Measurements from ENCODE around the gene GNAS. TPM values are rescaled to one million over a fixed set of nuclear protein-coding genes. Genes with fewer than 3 reads are reported as not detected.

The GNAS gene
- total RNA-seq, 1 donor from 2014 or later: 598 TPM

DNA sequence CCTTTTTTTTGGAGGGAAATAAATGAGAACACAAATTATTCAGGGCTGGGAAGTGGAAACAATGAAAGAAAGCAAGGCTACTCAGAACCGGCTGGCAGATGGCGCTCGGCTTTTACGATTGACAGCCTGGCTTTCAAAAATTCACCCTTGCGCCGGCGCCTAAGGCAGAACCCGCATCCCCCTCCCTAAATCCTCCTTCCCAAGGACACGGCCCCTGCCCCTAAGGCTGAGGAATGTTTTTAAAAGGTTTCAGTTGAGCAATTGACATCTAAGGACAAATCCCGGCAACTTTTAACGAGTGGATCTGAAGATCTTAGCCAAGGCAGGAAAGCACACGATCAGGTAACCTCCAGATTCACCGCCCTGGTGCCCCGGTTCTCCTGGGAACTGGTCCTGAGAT, 16.3 kb downstream of the GNAS start:
- peaks cover 22% of the 10 kb centered on the region for H3K27me3 Mint-ChIP-seq (ENCODE audit: low read depth)
- peaks cover 7% of the 10 kb centered on the region for H3K4me1 Mint-ChIP-seq (ENCODE audit: low read depth)
- H3K9me3 Mint-ChIP-seq: no peaks in the 10 kb centered on the region
- no peak overlapping the region for H3K27ac Mint-ChIP-seq
- DNase-seq (ENCODE audit: low spot score): no peak
- intact Hi-C loops (cut with micrococcal nuclease): no loop called here
- no peaks in the 10 kb centered on the region for H3K36me3 Mint-ChIP-seq (ENCODE audit: low read depth)
- no peak overlapping the region for H3K4me3 Mint-ChIP-seq (ENCODE audit: low read depth)

DNA sequence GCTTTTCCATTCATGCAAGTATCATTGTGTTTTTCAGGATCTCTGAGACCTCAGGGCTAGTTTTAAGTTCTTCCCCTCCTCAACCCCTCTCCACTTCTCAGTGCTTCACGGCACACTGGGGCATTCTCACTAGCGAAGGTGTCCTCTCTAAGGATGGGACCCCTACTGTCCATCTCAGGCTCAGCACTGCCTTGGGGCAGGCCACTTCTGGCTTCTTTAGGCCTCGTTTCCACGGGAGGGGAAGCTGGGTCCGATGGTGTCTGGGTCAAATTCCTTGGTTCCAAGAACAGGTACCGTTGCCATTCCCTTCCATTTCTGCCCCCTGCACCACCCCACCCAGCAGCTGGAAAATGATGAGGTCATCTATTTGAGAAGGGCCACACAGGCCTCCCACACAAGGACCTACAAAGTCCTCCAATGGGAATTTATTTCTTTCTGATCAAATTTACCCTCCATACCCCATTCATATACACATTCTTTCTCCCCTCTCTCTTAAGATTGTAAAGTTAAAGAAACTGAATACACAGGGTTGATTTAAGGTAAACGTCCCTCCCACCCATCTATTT, 17.2 kb downstream of the GNAS start:
- Mint-ChIP-seq H3K27ac (no peak overlapping the region), H3K9me3 (no peaks in the 10 kb centered on the region), H3K4me1 (ENCODE audit: low read depth) (peaks cover 7% of the 10 kb centered on the region), H3K4me3 (ENCODE audit: low read depth) (no peak overlapping the region), H3K27me3 (ENCODE audit: low read depth) (peaks cover 22% of the 10 kb centered on the region), H3K36me3 (ENCODE audit: low read depth) (no peaks in the 10 kb centered on the region)
- intact Hi-C loops (cut with micrococcal nuclease): loop anchor here (5.0 kb wide), 1 partner anchor 353 kb away; no protein-coding TSS in a partner anchor
- no peak for DNase-seq (ENCODE audit: low spot score)

DNA sequence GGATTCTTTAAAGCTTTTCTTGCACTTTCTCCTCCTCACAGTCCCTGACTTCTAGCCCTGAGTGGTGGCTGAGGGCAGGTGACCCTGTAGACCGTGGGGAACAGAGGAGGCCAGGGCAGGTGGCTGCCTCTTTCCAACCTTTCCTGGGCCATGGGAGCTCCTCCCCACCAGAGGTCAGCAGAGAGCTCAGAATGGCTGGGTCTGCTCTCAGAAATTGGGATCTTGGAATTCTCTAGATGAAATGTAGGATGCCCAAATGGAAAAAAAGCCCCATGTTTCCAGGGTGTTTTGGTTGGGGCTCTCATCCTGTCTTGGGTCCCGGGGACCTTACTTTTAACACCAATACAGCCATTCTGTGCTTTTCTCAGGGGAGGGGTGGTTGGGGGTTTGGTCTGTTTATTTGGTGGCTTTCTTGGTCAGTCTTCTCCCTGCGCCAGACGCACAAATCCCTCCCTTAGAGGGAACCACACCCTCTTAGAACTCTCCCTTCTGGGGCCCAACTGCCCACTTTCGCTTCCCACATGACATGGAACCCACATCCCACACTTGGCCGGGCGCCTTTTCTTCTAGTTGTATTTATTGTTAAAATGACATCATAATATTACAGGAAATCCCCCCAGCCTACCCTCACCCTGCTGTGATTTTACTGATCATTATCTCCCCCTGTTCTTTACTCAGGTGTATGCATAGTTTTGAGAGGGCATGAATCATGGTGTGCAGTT, 17.9 kb downstream of the GNAS start:
- no peak for DNase-seq (ENCODE audit: low spot score)
- H3K9me3 Mint-ChIP-seq: no peaks in the 10 kb centered on the region
- peaks cover 22% of the 10 kb centered on the region for H3K27me3 Mint-ChIP-seq (ENCODE audit: low read depth)
- no peak overlapping the region for H3K27ac Mint-ChIP-seq
- intact Hi-C loops (cut with micrococcal nuclease): loop anchor here (5.0 kb wide), 1 partner anchor 352 kb away; no protein-coding TSS in a partner anchor
- no peak overlapping the region for H3K4me3 Mint-ChIP-seq (ENCODE audit: low read depth)
- H3K4me1 Mint-ChIP-seq (ENCODE audit: low read depth): peaks cover 7% of the 10 kb centered on the region
- H3K36me3 Mint-ChIP-seq (ENCODE audit: low read depth): no peaks in the 10 kb centered on the region

DNA sequence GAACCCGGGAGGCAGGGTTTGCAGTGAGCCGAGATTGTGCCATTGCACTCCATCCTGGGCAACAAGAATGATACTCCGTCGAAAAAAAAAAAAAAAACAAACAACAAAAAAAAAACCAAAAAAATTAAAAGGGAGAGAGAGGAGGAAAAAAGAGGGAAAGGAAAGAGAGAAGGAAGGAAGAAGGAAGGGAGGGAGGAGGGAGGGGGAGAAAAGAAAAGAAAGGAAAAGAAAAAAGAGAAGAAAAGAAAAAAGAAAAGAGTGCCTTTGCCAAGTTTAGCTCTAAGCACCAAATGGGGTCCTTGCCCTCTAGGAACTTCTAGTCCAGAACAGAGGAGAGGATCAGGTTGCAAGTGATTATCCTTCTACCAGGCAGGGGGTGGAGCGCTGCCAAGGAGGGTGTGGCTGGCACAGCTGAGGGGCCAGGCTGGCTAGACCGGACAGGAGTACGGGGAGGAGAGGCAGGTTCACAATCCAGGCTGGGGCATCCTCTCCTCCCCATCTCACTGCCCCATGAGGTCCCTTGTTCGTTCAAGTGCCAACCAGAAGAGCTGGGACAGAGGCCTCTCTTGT, 19.1 kb downstream of the GNAS start:
- no peak for DNase-seq (ENCODE audit: low spot score)
- no peak overlapping the region for H3K27ac Mint-ChIP-seq
- H3K27me3 Mint-ChIP-seq (ENCODE audit: low read depth): peaks cover 14% of the 10 kb centered on the region
- H3K4me3 Mint-ChIP-seq (ENCODE audit: low read depth): no peak overlapping the region
- intact Hi-C loops (cut with micrococcal nuclease): loop anchor here (5.0 kb wide), 1 partner anchor 351 kb away; no protein-coding TSS in a partner anchor
- H3K4me1 Mint-ChIP-seq (ENCODE audit: low read depth): peaks cover 7% of the 10 kb centered on the region
- H3K9me3 Mint-ChIP-seq: no peaks in the 10 kb centered on the region
- no peaks in the 10 kb centered on the region for H3K36me3 Mint-ChIP-seq (ENCODE audit: low read depth)

DNA sequence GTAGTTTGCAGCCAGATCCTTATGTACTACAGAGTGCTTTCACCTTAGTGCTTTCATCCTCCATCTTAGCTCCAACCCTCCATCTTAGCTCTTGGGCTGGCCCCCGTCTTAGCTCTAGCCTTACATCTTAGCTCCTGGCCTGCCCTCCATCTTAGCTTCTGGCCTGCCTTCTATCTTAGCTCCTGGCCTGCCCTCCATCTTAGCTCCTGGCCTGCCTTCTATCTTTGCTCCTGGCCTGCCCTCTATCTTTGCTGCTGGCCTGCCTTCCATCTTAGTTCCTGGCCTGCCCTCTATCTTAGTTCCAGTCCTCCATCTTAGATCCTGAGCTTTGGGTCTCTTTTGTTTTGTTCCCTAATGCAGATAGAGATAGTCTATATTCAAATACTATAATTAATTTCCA, 22.0 kb downstream of the GNAS start:
- peaks cover 18% of the 10 kb centered on the region for H3K4me1 Mint-ChIP-seq (ENCODE audit: low read depth)
- no peaks in the 10 kb centered on the region for H3K36me3 Mint-ChIP-seq (ENCODE audit: low read depth)
- no peak for DNase-seq (ENCODE audit: low spot score)
- intact Hi-C loops (cut with micrococcal nuclease): loop anchor here (5.0 kb wide), 1 partner anchor 348 kb away; no protein-coding TSS in a partner anchor
- H3K27me3 Mint-ChIP-seq (ENCODE audit: low read depth): peaks cover 6% of the 10 kb centered on the region
- no peaks in the 10 kb centered on the region for H3K9me3 Mint-ChIP-seq
- no peak overlapping the region for H3K27ac Mint-ChIP-seq
- H3K4me3 Mint-ChIP-seq (ENCODE audit: low read depth): no peak overlapping the region

DNA sequence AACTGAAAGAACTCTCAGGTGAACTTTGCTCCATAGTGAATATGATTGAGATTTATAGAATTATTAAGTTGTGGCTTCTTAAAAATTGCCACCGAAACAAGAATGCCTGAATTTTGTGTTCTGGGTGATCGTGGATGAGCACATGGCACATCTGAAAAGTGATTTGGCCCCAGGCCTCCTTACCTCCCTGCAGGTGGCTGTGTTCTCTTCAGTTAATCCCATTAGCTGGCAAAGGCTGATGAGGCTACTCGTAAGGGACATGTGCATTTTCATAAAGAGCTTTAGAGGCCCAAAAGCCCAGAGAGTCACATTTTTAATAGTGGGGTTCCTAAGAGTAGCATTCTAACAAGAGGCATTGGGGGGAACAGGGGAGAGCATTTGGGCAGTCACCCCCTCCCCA, 22.6 kb downstream of the GNAS start:
- H3K4me3 Mint-ChIP-seq (ENCODE audit: low read depth): no peak overlapping the region
- H3K27ac Mint-ChIP-seq: no peak overlapping the region
- H3K9me3 Mint-ChIP-seq: no peaks in the 10 kb centered on the region
- H3K36me3 Mint-ChIP-seq (ENCODE audit: low read depth): no peaks in the 10 kb centered on the region
- H3K27me3 Mint-ChIP-seq (ENCODE audit: low read depth): peaks cover 5% of the 10 kb centered on the region
- intact Hi-C loops (cut with micrococcal nuclease): no loop called here
- peaks cover 17% of the 10 kb centered on the region for H3K4me1 Mint-ChIP-seq (ENCODE audit: low read depth)
- DNase-seq (ENCODE audit: low spot score): no peak

DNA sequence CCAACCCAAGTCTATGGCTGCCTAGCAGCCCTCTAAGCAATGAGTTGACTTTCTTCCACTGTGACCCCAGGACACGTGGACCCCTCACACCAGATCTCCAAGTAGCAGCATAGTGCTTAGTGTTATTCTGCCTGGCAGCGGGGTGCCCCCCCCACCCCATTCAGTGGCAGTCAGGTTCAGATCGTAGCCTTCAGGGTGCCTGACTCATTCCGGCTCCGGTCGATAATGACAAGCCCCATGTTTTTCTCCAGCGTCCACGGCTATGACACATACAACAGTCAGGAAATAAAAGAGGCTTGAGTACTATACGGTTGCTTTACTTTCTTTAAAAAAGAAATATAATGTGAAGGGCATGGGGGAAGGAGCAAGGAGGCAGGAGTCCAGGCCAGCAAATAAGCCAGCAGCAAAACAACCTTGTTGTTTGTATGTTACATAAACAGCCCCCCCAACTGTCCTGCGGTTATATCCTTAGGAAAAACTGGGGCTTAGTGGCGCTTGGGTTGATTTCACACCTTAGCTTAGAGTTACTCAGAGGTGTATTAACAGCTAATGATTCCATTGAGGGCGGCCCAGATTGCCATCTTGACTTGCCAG, 23.1 kb downstream of the GNAS start:
- DNase-seq (ENCODE audit: low spot score): no peak
- Mint-ChIP-seq H3K9me3 (no peaks in the 10 kb centered on the region), H3K27me3 (ENCODE audit: low read depth) (peaks cover 4% of the 10 kb centered on the region), H3K4me1 (ENCODE audit: low read depth) (peaks cover 15% of the 10 kb centered on the region), H3K4me3 (ENCODE audit: low read depth) (no peak overlapping the region), H3K27ac (no peak overlapping the region), H3K36me3 (ENCODE audit: low read depth) (no peaks in the 10 kb centered on the region)
- intact Hi-C loops (cut with micrococcal nuclease): no loop called here

DNA sequence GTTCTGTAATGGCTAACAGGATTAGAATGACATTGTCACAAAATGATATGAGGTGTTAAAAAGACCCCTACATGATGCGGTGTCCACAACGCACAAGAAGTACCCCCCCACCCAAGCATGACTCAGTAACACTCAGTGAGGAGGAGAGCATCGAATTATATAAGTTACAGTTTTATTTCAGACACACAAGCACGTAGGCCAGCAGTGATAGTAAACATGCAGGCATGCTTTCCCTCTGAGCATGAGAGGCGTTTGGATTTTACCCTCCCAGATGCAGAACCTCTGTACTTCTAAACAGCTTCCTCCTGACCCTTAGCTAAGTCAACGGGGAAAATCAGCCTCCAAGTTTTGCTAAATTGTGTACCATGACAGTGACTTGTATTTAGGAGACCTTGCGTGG, 23.9 kb downstream of the GNAS start:
- intact Hi-C loops (cut with micrococcal nuclease): no loop called here
- Mint-ChIP-seq H3K27me3 (ENCODE audit: low read depth) (peaks cover 4% of the 10 kb centered on the region), H3K36me3 (ENCODE audit: low read depth) (no peaks in the 10 kb centered on the region), H3K27ac (no peak overlapping the region), H3K9me3 (no peaks in the 10 kb centered on the region), H3K4me1 (ENCODE audit: low read depth) (peaks cover 10% of the 10 kb centered on the region), H3K4me3 (ENCODE audit: low read depth) (no peak overlapping the region)
- no peak for DNase-seq (ENCODE audit: low spot score)

DNA sequence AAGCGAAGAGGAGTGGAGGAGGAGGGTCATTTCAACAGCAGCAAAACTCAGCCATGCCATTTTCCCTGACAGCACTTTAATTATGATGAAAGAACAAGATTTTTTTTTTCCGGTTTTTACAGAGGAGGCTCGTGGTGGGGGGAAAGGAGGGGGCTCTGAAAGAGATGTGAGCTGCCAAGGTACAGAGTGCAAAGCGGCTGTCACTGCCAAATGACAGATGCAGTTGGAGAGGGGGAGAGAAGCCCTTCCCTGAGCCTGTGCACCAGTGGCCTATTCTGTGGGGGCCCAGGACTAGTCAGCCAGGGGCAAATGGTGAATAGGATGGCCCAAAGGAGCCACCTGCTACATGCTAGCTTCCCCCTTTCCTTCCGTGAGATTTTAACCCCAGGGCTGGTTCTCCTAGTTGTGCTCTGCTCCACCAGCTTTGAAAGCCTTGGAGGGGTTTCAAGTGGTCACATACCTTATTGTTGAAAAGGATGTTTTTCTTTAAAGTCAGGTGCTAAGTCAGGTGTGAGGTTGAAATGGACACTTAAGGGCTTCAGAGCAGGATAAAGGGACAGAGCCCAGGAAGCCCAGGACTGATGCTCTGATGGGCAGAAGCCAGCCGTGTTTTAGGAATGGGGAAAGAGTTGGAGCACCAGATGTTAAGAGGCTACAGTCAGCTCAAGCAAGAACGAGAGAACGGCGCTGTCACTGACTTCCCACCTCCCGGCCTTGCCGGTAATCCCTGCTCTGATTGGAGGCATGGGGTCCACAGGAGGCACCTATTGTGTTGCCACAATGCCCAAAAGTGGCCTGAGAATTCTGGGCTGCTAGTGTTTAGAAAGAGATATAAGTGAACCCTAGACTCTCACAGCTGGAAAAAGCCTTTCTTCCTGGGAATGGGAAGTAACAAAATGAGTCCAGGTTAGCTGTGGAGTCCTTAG, 24.8 kb downstream of the GNAS start:
- no peak overlapping the region for H3K4me3 Mint-ChIP-seq (ENCODE audit: low read depth)
- peaks cover 10% of the 10 kb centered on the region for H3K4me1 Mint-ChIP-seq (ENCODE audit: low read depth)
- intact Hi-C loops (cut with micrococcal nuclease): no loop called here
- peaks cover 4% of the 10 kb centered on the region for H3K27me3 Mint-ChIP-seq (ENCODE audit: low read depth)
- no peak for DNase-seq (ENCODE audit: low spot score)
- H3K9me3 Mint-ChIP-seq: no peaks in the 10 kb centered on the region
- no peaks in the 10 kb centered on the region for H3K36me3 Mint-ChIP-seq (ENCODE audit: low read depth)
- peak overlapping the region; percentile 28 for H3K27ac Mint-ChIP-seq

DNA sequence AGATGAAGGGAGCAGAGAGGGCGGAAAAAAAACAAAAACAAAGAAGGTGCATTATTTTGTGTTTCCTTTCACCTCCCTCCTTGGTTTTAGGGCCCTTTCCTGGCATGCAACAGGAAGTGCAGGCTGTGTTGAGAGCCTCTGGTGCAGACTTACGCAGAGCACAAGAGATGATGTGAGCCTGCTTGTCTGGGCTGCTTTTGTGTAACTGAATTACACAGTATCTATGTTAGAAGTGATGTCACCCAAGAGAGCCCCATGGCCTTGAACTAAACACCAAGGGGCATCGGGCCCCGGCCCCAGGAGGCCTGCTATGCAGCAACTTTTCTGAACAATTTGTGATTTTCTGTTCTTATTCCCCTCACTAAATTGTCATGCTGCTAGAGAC, 25.5 kb downstream of the GNAS start:
- no peaks in the 10 kb centered on the region for H3K9me3 Mint-ChIP-seq
- peak overlapping the region; percentile 28 for H3K27ac Mint-ChIP-seq

DNA sequence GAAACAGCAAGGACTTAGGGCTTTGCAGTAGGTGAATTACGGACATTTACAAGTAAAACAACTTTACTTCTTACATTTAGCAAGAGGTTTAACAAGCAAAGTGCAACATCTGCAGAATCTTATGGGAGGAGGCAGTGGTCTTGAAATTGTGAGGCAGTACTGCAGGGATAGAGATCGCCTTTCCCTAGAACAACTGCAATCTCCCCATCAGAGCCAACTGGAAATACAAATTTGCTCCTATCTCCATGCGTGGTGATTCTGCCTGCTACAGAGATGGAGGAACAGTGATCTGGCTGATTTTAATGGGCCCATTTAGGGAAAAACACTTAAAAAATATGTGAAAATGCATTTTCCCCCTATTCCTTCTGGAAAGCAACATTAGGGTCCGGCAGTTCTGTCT, 25.9 kb downstream of the GNAS start:
- intact Hi-C loops (cut with micrococcal nuclease): no loop called here
- Mint-ChIP-seq H3K36me3 (ENCODE audit: low read depth) (no peaks in the 10 kb centered on the region), H3K9me3 (no peaks in the 10 kb centered on the region), H3K27me3 (ENCODE audit: low read depth) (peaks cover 6% of the 10 kb centered on the region), H3K4me1 (ENCODE audit: low read depth) (peaks cover 10% of the 10 kb centered on the region), H3K4me3 (ENCODE audit: low read depth) (no peak overlapping the region), H3K27ac (no peak overlapping the region)
- DNase-seq (ENCODE audit: low spot score): no peak

More for the DNA sequence above, 25.5 kb downstream of the GNAS start:
- no peak for DNase-seq (ENCODE audit: low spot score)
- H3K27me3 Mint-ChIP-seq (ENCODE audit: low read depth): peaks cover 4% of the 10 kb centered on the region
- H3K4me1 Mint-ChIP-seq (ENCODE audit: low read depth): peaks cover 10% of the 10 kb centered on the region
- no peaks in the 10 kb centered on the region for H3K36me3 Mint-ChIP-seq (ENCODE audit: low read depth)
- no peak overlapping the region for H3K4me3 Mint-ChIP-seq (ENCODE audit: low read depth)
- intact Hi-C loops (cut with micrococcal nuclease): no loop called here

DNA sequence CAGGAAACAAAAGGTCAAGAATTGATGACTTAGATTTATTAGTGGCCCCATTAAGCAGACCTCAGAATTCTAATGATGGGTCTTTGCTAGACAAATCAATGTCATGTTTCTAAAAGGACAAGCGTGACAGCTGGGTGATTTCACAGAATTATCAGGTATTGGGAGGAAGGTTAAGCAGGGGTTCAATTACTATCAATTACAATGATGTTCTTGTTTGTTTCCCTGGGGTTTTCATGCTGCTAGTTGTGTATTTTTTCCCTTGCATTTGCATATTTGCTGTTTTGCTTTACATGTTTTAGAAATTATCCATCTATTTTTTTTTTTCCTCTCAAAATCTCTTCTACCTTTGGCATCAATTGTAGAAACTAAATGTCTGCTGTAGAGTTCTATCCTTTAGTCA, 27.9 kb downstream of the GNAS start:
- H3K36me3 Mint-ChIP-seq (ENCODE audit: low read depth): no peaks in the 10 kb centered on the region
- no peak overlapping the region for H3K27ac Mint-ChIP-seq
- DNase-seq (ENCODE audit: low spot score): no peak
- H3K27me3 Mint-ChIP-seq (ENCODE audit: low read depth): peaks cover 8% of the 10 kb centered on the region
- H3K4me3 Mint-ChIP-seq (ENCODE audit: low read depth): no peak overlapping the region
- peaks cover 10% of the 10 kb centered on the region for H3K4me1 Mint-ChIP-seq (ENCODE audit: low read depth)
- H3K9me3 Mint-ChIP-seq: no peaks in the 10 kb centered on the region
- intact Hi-C loops (cut with micrococcal nuclease): no loop called here

All from activated T-helper 2 cell treated with anti-CD3 and anti-CD28 coated beads, Interferon-gamma antibody, Interleukin-2, Interleukin-4, amounts not matched to agents 10 μg/mL and 5 μg/mL and 100 μg/mL, durations not matched to agents 14 hours and 24 hours and 36 hours (primary cell).